ENCODE data around the gene TCF12.
"Not testable (repeated sequence)": the region's sequence is repeated elsewhere in the genome, so short reads cannot be mapped to it uniquely, and the experiment has no call there.

The TCF12 gene

DNA sequence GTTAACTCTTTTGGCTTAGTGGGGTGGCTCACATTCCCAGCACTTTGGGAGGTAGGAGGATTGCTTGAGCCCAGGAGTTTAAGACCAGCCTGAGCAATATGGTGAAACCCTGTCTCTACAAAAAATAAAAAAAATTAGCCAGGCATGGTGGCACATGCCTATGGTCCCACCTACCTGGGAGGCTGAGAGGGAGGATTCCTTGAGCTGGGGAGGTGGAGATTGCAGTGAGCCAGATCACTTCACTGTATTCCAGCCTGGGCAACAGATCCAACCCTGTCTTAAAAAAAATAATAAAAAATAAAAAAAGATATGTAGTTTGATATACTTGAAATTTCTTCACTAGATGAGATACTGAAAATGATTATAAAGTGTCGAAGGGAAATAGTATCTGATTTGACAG lies 178.8 kb downstream of the TCF12 start:
- Histone ChIP-seq H3K4me3 (no peak overlapping the region), H3K4me1 (no peaks in the 10 kb centered on the region), H3K9me3 (no peaks in the 10 kb centered on the region), H3K36me3 (peaks cover 3 to 10% (median 9%) of the 10 kb centered on the region in 3 donors), H3K27ac (no peak overlapping the region), H3K27me3 (no peaks in the 10 kb centered on the region)
- DNase-seq: no peak
- TF ChIP-seq, protein P1, sequence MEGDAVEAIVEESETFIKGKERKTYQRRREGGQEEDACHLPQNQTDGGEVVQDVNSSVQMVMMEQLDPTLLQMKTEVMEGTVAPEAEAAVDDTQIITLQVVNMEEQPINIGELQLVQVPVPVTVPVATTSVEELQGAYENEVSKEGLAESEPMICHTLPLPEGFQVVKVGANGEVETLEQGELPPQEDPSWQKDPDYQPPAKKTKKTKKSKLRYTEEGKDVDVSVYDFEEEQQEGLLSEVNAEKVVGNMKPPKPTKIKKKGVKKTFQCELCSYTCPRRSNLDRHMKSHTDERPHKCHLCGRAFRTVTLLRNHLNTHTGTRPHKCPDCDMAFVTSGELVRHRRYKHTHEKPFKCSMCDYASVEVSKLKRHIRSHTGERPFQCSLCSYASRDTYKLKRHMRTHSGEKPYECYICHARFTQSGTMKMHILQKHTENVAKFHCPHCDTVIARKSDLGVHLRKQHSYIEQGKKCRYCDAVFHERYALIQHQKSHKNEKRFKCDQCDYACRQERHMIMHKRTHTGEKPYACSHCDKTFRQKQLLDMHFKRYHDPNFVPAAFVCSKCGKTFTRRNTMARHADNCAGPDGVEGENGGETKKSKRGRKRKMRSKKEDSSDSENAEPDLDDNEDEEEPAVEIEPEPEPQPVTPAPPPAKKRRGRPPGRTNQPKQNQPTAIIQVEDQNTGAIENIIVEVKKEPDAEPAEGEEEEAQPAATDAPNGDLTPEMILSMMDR (IDR thresholded peaks at IDR 0.05): no peak
- intact Hi-C loops (cut with DNase I; ENCODE audit: low total_unique reads): no loop called here

DNA sequence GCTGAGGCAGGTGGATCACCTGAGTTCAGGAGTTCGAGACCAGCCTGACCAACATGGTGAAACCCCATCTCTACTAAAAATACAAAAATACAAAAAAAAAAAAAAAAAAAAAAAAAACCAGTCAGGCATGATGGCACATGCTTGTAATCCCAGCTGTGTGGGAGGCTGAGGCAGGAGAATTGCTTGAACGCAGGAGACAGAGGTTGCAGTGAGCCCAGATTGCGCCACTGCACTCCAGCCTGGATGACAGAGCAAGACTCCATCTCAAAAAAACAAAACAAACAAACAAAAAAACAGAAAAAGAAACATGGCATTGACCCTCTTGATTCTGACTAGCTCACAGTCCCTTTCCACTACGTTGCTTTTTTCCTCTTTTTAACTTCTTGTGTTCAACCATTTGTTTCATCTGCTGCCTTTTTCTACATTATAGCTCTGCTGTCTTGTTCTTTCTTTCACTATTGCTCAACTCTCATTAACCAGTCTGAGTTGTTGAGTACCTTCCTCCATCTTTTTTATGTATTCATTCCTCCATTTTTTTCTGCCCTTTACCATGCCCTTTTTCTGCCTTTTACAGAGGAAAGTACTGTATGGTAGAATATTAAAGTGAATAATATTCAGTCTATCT lies 179.6 kb downstream of the TCF12 start:
- H3K4me1 ChIP-seq; H3K27me3 ChIP-seq; H3K27ac ChIP-seq; DNase-seq; H3K9me3 ChIP-seq; H3K4me3 ChIP-seq; intact Hi-C loops (cut with DNase I; ENCODE audit: low total_unique reads): not testable (repeated sequence)
- H3K36me3 ChIP-seq: peaks cover 0 to 10% (median 9%) of the 10 kb centered on the region in 3 donors

DNA sequence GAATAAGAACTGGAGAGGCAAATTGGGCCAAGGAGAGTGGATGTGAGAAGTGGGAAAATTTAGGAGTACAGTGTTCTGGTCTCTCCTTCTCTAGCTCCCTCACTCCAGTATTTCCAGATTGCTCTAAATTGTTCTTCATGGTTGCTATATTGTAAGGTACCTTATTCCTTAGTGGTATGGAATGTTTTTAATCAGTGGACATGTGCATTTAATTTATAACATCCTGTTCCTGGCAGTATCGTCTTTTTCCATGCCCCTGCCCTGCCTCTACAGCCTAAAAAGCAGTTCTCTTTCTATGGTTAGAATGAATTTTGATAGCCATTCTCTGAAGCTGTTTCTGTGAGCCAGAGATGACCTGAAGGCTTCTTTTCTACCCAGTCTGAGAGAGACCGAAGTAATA lies 180.5 kb downstream of the TCF12 start:
- DNase-seq: no peak
- H3K9me3 ChIP-seq: no peaks in the 10 kb centered on the region
- H3K27ac ChIP-seq: no peak overlapping the region
- intact Hi-C loops (cut with DNase I; ENCODE audit: low total_unique reads): no loop called here
- H3K27me3 ChIP-seq: no peaks in the 10 kb centered on the region
- peaks cover 0 to 3% (median 3%) of the 10 kb centered on the region in 3 donors for H3K36me3 ChIP-seq
- H3K4me1 ChIP-seq: no peaks in the 10 kb centered on the region
- no peak overlapping the region for H3K4me3 ChIP-seq
- TF ChIP-seq, protein P1 (IDR thresholded peaks at IDR 0.05): no peak

- TF ChIP-seq, protein P1 (IDR thresholded peaks at IDR 0.05): no peak
- no peaks in the 10 kb centered on the region for H3K9me3 ChIP-seq
- no peak for DNase-seq
- no peak overlapping the region for H3K27ac ChIP-seq
- no peaks in the 10 kb centered on the region for H3K36me3 ChIP-seq
- H3K4me1 ChIP-seq: no peaks in the 10 kb centered on the region
- H3K4me3 ChIP-seq: no peak overlapping the region
- intact Hi-C loops (cut with DNase I; ENCODE audit: low total_unique reads): no loop called here
- no peaks in the 10 kb centered on the region for H3K27me3 ChIP-seq
Observed at GRCh38 chr15:57100136-57100539, 181.7 kb downstream of the TCF12 start.

DNA sequence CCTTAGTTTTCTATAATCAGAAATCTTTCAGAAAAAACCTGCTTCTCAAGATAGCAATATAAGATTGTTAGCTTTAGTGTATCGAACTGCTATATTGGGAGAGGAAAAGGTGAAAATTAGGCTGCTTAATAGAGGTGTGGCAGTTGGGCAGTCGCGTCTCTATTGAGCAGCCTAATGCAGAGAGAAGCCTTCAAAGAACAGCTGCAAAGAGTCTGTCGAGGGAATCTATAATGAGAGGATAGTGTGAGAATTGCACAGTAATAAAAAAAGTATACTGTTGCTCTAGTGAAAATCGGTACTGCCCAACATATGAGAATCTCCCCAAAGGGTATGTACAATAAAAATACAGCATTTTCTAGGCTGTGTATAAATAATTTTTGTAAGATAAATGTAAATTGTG lies 184.4 kb downstream of the TCF12 start:
- intact Hi-C loops (cut with DNase I; ENCODE audit: low total_unique reads): no loop called here
- H3K4me3 ChIP-seq: no peak overlapping the region
- H3K27me3 ChIP-seq: no peaks in the 10 kb centered on the region
- no peak overlapping the region for H3K27ac ChIP-seq
- H3K9me3 ChIP-seq: no peaks in the 10 kb centered on the region
- no peaks in the 10 kb centered on the region for H3K36me3 ChIP-seq
- no peak for DNase-seq
- H3K4me1 ChIP-seq: no peaks in the 10 kb centered on the region
- TF ChIP-seq, protein P1 (IDR thresholded peaks at IDR 0.05): no peak

- no peaks in the 10 kb centered on the region for H3K36me3 ChIP-seq
- no peak for DNase-seq
Observed at GRCh38 chr15:57108296-57108695, 189.9 kb downstream of the TCF12 start.

More at GRCh38 chr15:57108296-57108695, 189.9 kb downstream of the TCF12 start:
- no peaks in the 10 kb centered on the region for H3K27me3 ChIP-seq
- H3K27ac ChIP-seq: no peak overlapping the region
- TF ChIP-seq, protein P1 (IDR thresholded peaks at IDR 0.05): no peak
- H3K4me1 ChIP-seq: peaks cover 0 to 16% (median 0%) of the 10 kb centered on the region in 4 donors
- no peak overlapping the region for H3K4me3 ChIP-seq
- intact Hi-C loops (cut with DNase I; ENCODE audit: low total_unique reads): no loop called here
- H3K9me3 ChIP-seq: no peaks in the 10 kb centered on the region
